Activated CD8-positive, alpha-beta memory T cell treated with anti-CD3 and anti-CD28 coated beads, Interleukin-2, amount 50 U/mL, for 1 hour (primary cell): ENCODE results near the gene SIRT7.

Experiments used
- DNase-seq: peaks from one replicate; pipeline ENCODE4 v3.0.0-alpha.2; 2020; ENCODE audit errors: extremely low read depth

The SIRT7 gene

GRCh38 chr17:81905424-81905875 lies 12.5 kb downstream of the SIRT7 start:
- DNase-seq: no peak

- DNase-seq: no peak
Observed at GRCh38 chr17:81904600-81905423, 13.2 kb downstream of the SIRT7 start.

- no peak for DNase-seq
Observed at GRCh38 chr17:81903896-81904599, 13.9 kb downstream of the SIRT7 start.

- no peak for DNase-seq
Observed at GRCh38 chr17:81903415-81903831, 14.6 kb downstream of the SIRT7 start.

- DNase-seq: no peak
Observed at GRCh38 chr17:81902653-81903414, 15.1 kb downstream of the SIRT7 start.

GRCh38 chr17:81902023-81902652 lies 15.8 kb downstream of the SIRT7 start, which contains the start of gene NPB:
Gene NPB, plus strand, starts transcription at chr17:81902238. Its CDS starts 40 bp downstream, at chr17:81902278.
- DNase-seq: no peak

GRCh38 chr17:81901167-81902022 lies 16.6 kb downstream of the SIRT7 start:
- no peak for DNase-seq

GRCh38 chr17:81900181-81900820 lies 17.7 kb downstream of the SIRT7 start:
- DNase-seq: no peak

GRCh38 chr17:81899514-81900166 lies 18.3 kb downstream of the SIRT7 start:
- no peak for DNase-seq

GRCh38 chr17:81898885-81899284 lies 19.1 kb downstream of the SIRT7 start:
- no peak for DNase-seq

GRCh38 chr17:81898029-81898866 lies 19.7 kb downstream of the SIRT7 start:
- DNase-seq: no peak

- DNase-seq: no peak
Observed at GRCh38 chr17:81895400-81895799, 22.6 kb downstream of the SIRT7 start.

- DNase-seq: no peak
Observed at GRCh38 chr17:81891303-81891552, 26.7 kb downstream of the SIRT7 start.

- no peak for DNase-seq
Observed at GRCh38 chr17:81890447-81891302, 27.3 kb downstream of the SIRT7 start.

GRCh38 chr17:81889602-81890001 lies 28.4 kb downstream of the SIRT7 start:
- no peak for DNase-seq

- DNase-seq: no peak
Observed at GRCh38 chr17:81888988-81889595, 28.9 kb downstream of the SIRT7 start.

- no peak for DNase-seq
Observed at GRCh38 chr17:81888105-81888987, 29.6 kb downstream of the SIRT7 start.
